ENCODE results near the gene FCAMR.

The FCAMR gene

GRCh38 chr1:206992790-206993189 is 22.5 kb upstream of the FCAMR start:
- Histone ChIP-seq H3K27me3 (replicated peaks; ENCODE audit: control insufficient read depth, insufficient read depth, low read length) (no peaks in the 10 kb centered on the region; the same call in none of the 2 replicates), H3K4me3 (replicated peaks; ENCODE audit: low read depth, low read length) (no peak overlapping the region), H3K36me3 (ENCODE audit: control insufficient read depth, insufficient read depth, low read length) (no peaks in the 10 kb centered on the region)
- DNase-seq (ENCODE audit: extremely low read depth, insufficient read length) = no peak
- TF ChIP-seq CTCF (IDR thresholded peaks at IDR 0.05; ENCODE audit: insufficient read depth, low read length, poor library complexity, severe bottlenecking) = no peak

- no peak for TF ChIP-seq CTCF (IDR thresholded peaks at IDR 0.05; ENCODE audit: insufficient read depth, low read length, poor library complexity, severe bottlenecking)
- DNase-seq (ENCODE audit: extremely low read depth, insufficient read length) = no peak
- H3K27me3 ChIP-seq (replicated peaks; ENCODE audit: control insufficient read depth, insufficient read depth, low read length) = peaks cover 1% of the 10 kb centered on the region
Measured at GRCh38 chr1:206987873-206988272, 17.6 kb upstream of the FCAMR start.

GRCh38 chr1:206986885-206987284 is 16.6 kb upstream of the FCAMR start:
- no peak for TF ChIP-seq CTCF (IDR thresholded peaks at IDR 0.05; ENCODE audit: insufficient read depth, low read length, poor library complexity, severe bottlenecking)
- Histone ChIP-seq H3K36me3 (ENCODE audit: control insufficient read depth, insufficient read depth, low read length) (no peaks in the 10 kb centered on the region), H3K27me3 (replicated peaks; ENCODE audit: control insufficient read depth, insufficient read depth, low read length) (peaks cover 1% of the 10 kb centered on the region), H3K4me3 (replicated peaks; ENCODE audit: low read depth, low read length) (no peak overlapping the region)
- no peak for DNase-seq (ENCODE audit: extremely low read depth, insufficient read length)

More at GRCh38 chr1:206987873-206988272, 17.6 kb upstream of the FCAMR start:
- H3K36me3 ChIP-seq (ENCODE audit: control insufficient read depth, insufficient read depth, low read length) = no peaks in the 10 kb centered on the region
- no peak overlapping the region for H3K4me3 ChIP-seq (replicated peaks; ENCODE audit: low read depth, low read length)

- no peak overlapping the region for H3K4me3 ChIP-seq (replicated peaks; ENCODE audit: low read depth, low read length)
- TF ChIP-seq CTCF (IDR thresholded peaks at IDR 0.05; ENCODE audit: insufficient read depth, low read length, poor library complexity, severe bottlenecking) = no peak
- peaks cover 1% of the 10 kb centered on the region for H3K27me3 ChIP-seq (replicated peaks; ENCODE audit: control insufficient read depth, insufficient read depth, low read length)
- no peaks in the 10 kb centered on the region for H3K36me3 ChIP-seq (ENCODE audit: control insufficient read depth, insufficient read depth, low read length)
- no peak for DNase-seq (ENCODE audit: extremely low read depth, insufficient read length)
Measured at GRCh38 chr1:206986402-206986801, 16.1 kb upstream of the FCAMR start.

GRCh38 chr1:206985162-206985749 is 15.0 kb upstream of the FCAMR start:
- no peak for TF ChIP-seq CTCF (IDR thresholded peaks at IDR 0.05; ENCODE audit: insufficient read depth, low read length, poor library complexity, severe bottlenecking)
- H3K27me3 ChIP-seq (replicated peaks; ENCODE audit: control insufficient read depth, insufficient read depth, low read length) = peaks cover 1% of the 10 kb centered on the region
- DNase-seq (ENCODE audit: extremely low read depth, insufficient read length) = no peak
- no peak overlapping the region for H3K4me3 ChIP-seq (replicated peaks; ENCODE audit: low read depth, low read length)
- no peaks in the 10 kb centered on the region for H3K36me3 ChIP-seq (ENCODE audit: control insufficient read depth, insufficient read depth, low read length)

- peak; percentile 90 for TF ChIP-seq CTCF (IDR thresholded peaks at IDR 0.05; ENCODE audit: insufficient read depth, low read length, poor library complexity, severe bottlenecking)
- Histone ChIP-seq H3K36me3 (ENCODE audit: control insufficient read depth, insufficient read depth, low read length) (no peaks in the 10 kb centered on the region), H3K27me3 (replicated peaks; ENCODE audit: control insufficient read depth, insufficient read depth, low read length) (peaks cover 1% of the 10 kb centered on the region; the same call in 1 of the 2 replicates), H3K4me3 (replicated peaks; ENCODE audit: low read depth, low read length) (no peak overlapping the region)
- DNase-seq (ENCODE audit: extremely low read depth, insufficient read length) = no peak
Measured at GRCh38 chr1:206982216-206982615, 12.0 kb upstream of the FCAMR start.

Data from GM06990 (cell line).